Mesangial cell (primary cell): ENCODE measurements around the gene GKN2. TPM values are rescaled to one million over a fixed set of nuclear protein-coding genes. Genes with fewer than 3 reads are reported as not detected.

ENCODE experiments used
- total RNA-seq: library from RNA; depleted of rRNA; stranded (reverse); fragments of >200 nt; gene quantifications from 2 replicates; pipeline ENCODE4 v1.2.3, GENCODE V29; 2015

The GKN2 gene
- not detected in 2 replicates for total RNA-seq

GRCh38 chr2:68952887-68953521, at the start of gene GKN2:
Gene GKN2, minus strand, starts transcription at chr2:68952893. Its CDS starts 32 bp downstream, at chr2:68952861.

DNA sequence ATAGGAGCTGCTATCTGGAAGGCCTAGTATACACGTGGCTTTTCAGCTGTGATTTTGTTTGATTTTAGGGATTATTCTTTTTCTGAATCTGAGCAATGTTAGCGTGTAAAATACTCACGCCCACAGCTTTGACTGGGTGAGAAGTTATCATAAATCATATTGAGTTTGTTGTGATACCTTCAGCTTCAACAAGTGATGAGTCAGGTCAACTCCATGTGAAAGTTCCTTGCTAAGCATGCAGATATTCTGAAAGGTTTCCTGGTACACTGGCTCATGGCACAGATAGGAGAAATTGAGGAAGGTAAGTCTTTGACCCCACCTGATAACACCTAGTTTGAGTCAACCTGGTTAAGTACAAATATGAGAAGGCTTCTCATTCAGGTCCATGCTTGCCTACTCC, 21.6 kb upstream of the GKN2 start, which contains the start of gene GKN1:
Gene GKN1, plus strand, starts transcription at position 386 of the 400 bp plus-strand sequence. CDS start 42 bp downstream, outside the sequence.

Other genes with a start within 250 kb of the GKN2 start
- gene ARHGAP25, start 218.1 kb downstream of the GKN2 start, total RNA-seq = 0.13 TPM in 1 of 2 replicates, not detected in the other
- gene BMP10, start 81.5 kb downstream of the GKN2 start, total RNA-seq = not detected in 2 replicates
- not detected in 2 replicates for gene GKN1, start 21.7 kb upstream of the GKN2 start, total RNA-seq
- 23.1 and 40.9 TPM in 2 replicates for gene ANTXR1, start 60.3 kb upstream of the GKN2 start, total RNA-seq